Stomach (tissue), 9 donors: ENCODE measurements around the gene CHDH. TPM values are rescaled to one million over a fixed set of nuclear protein-coding genes. Genes with fewer than 3 reads are reported as not detected.

Source experiments
- DNase-seq, 2 donors: peaks; one replicate each; pipeline versions ENCODE4 v3.0.0 to v3.0.0-alpha.2; 2013 to 2019
- H3K27ac ChIP-seq, 5 donors: fragments of 200-600 bp in 4 of 5; sonication (generic) in 4 of 5; one replicate each; pipeline ENCODE4 v1.5.1; 2013 to 2019; ENCODE audit warnings: mild to moderate bottlenecking in 1 of 5, moderate library complexity in 1 of 5
- H3K27me3 ChIP-seq, 3 donors: fragments of 200-600 bp; sonication (generic); one replicate each; pipeline ENCODE4 v1.5.1; 2017 to 2019; ENCODE audit warnings: mixed run types in 1 of 3
- H3K36me3 ChIP-seq, 4 donors: fragments of 200-600 bp; sonication (generic); 1 replicate in 3 of 4; 2 replicates in 1 of 4; pipeline ENCODE4 v1.5.1; 2016 to 2019
- H3K4me1 ChIP-seq, 4 donors: fragments of 200-600 bp; sonication (generic); one replicate each; pipeline ENCODE4 v1.5.1; 2016 to 2019
- H3K4me3 ChIP-seq, 4 donors: fragments of 200-600 bp; sonication (generic) in 3 of 4; one replicate each; pipeline ENCODE4 v1.5.1; 2016 to 2019; ENCODE audit warnings: mild to moderate bottlenecking in 1 of 4
- H3K9me3 ChIP-seq, 4 donors: fragments of 200-600 bp; sonication (generic); one replicate each; pipeline ENCODE4 v1.5.1; 2016 to 2019
- EP300 ChIP-seq: sonication (generic); formaldehyde crosslinking; IDR thresholded peaks from one replicate; pipeline ENCODE4 v1.6.1; 2017; ENCODE audit warnings: antibody characterized with exemption
- POLR2A ChIP-seq, 4 donors: fragments of 450-650 bp; IDR thresholded peaks; one replicate each; pipeline ENCODE4 v1.6.1; 2016; ENCODE audit warnings: antibody characterized with exemption in 4 of 4, control low read depth in 2 of 4, mild to moderate bottlenecking in 1 of 4, moderate library complexity in 1 of 4
- POLR2AphosphoS5 ChIP-seq, 3 donors: sonication (generic); formaldehyde crosslinking; IDR thresholded peaks; one replicate each; pipeline ENCODE4 v1.6.1; 2016; ENCODE audit warnings: antibody characterized with exemption in 3 of 3
- WGBS, 5 donors: extraction: QIAGEN DNeasy Blood & Tissue Kit in 3 of 5; methylation state at CpG; one replicate each; pipeline versions ENCODE4 v1.1.5 to v1.1.7; 2013 to 2018; 5-methylcytosine and 5-hydroxymethylcytosine counted together
- intact Hi-C: fragments of 100-400 bp; cut with DNase I; formaldehyde crosslinking; loops from one replicate; pipeline ENCODE4 v1.15.1; 2023; ENCODE audit warnings: low total_unique reads
- polyA plus RNA-seq, 3 donors: library from polyadenylated mRNA; stranded (reverse); fragments of 200-250 nt; gene quantifications; one replicate each; pipeline ENCODE4 v1.2.3, GENCODE V29; 2013
- total RNA-seq, 5 donors: library from RNA; depleted of rRNA; stranded (reverse); fragments of >200 nt; gene quantifications; one replicate each; pipeline versions ENCODE4 v1.1.0 to v1.2.3, GENCODE V29; 2014 to 2016
- TF ChIP-seq, protein P1 (sequence below), 7 experiments: fragments of 450-650 bp in 4 of 7; fragments of 200-600 bp in 3 of 7; sonication (generic) in 3 of 7; IDR thresholded peaks; one replicate each; pipeline ENCODE4 v1.5.1; 2016 to 2019; ENCODE audit warnings: antibody characterized with exemption in 7 of 7, control low read depth in 2 of 7, mild to moderate bottlenecking in 1 of 7
- donor health status: healthy with polysubstance abuse.
- donor health status: Bipolar disorder and iron deficiency.
- donor health status: healthy.

CHDH gene
- total and polyA plus RNA-seq, 8 donors: 1.7 to 385 (median 8.4) TPM

DNA sequence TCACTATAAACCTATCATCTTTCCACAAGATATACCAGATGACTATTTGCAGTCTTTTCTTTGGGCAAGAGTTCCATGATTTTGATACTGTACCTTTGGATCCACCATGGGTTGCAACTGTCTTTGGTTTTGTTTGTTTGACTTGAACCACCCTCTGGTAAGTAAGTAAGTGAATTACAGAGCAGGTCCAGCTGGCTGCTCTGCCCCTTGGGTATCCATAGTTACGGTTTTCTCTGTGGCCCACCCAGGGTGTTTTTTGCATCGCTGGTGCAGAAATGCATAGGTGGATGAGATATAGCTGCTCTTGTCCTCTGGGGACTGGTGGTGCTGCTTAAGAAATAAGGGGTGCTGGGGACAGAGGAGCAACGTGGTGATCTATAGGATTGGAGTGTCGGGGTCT lies 33.8 kb downstream of the CHDH start:
- no peak overlapping the region for H3K27ac ChIP-seq
- H3K9me3 ChIP-seq: no peaks in the 10 kb centered on the region
- no peaks in the 10 kb centered on the region for H3K27me3 ChIP-seq
- WGBS, 5 donors: 66 to 84% (median 71%) methylated on average over 4 of the region's 4 CpGs
- no peak for TF ChIP-seq EP300
- intact Hi-C loops: no loop called here
- H3K36me3 ChIP-seq: peaks cover 0 to 23% (median 16%) of the 10 kb centered on the region in 4 donors
- H3K4me1 ChIP-seq: no peaks in the 10 kb centered on the region
- DNase-seq: no peak
- no peak overlapping the region for H3K4me3 ChIP-seq

DNA sequence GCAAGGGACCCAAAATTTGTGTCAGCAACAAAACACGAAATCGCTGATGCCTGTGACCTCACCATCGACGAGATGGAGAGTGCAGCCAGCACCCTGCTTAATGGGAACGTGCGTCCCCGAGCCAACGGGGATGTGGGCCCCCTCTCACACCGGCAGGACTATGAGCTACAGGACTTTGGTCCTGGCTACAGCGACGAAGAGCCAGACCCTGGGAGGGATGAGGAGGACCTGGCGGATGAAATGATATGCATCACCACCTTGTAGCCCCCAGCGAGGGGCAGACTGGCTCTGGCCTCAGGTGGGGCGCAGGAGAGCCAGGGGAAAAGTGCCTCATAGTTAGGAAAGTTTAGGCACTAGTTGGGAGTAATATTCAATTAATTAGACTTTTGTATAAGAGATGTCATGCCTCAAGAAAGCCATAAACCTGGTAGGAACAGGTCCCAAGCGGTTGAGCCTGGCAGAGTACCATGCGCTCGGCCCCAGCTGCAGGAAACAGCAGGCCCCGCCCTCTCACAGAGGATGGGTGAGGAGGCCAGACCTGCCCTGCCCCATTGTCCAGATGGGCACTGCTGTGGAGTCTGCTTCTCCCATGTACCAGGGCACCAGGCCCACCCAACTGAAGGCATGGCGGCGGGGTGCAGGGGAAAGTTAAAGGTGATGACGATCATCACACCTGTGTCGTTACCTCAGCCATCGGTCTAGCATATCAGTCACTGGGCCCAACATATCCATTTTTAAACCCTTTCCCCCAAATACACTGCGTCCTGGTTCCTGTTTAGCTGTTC lies 34.9 kb downstream of the CHDH start:
- TF ChIP-seq, protein P1, sequence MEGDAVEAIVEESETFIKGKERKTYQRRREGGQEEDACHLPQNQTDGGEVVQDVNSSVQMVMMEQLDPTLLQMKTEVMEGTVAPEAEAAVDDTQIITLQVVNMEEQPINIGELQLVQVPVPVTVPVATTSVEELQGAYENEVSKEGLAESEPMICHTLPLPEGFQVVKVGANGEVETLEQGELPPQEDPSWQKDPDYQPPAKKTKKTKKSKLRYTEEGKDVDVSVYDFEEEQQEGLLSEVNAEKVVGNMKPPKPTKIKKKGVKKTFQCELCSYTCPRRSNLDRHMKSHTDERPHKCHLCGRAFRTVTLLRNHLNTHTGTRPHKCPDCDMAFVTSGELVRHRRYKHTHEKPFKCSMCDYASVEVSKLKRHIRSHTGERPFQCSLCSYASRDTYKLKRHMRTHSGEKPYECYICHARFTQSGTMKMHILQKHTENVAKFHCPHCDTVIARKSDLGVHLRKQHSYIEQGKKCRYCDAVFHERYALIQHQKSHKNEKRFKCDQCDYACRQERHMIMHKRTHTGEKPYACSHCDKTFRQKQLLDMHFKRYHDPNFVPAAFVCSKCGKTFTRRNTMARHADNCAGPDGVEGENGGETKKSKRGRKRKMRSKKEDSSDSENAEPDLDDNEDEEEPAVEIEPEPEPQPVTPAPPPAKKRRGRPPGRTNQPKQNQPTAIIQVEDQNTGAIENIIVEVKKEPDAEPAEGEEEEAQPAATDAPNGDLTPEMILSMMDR (IDR thresholded peaks at IDR 0.05): no peak
- TF ChIP-seq POLR2A (IDR thresholded peaks at IDR 0.05) (no peak), POLR2AphosphoS5 (IDR thresholded peaks at IDR 0.05) (no peak), EP300 (no peak)
- intact Hi-C loops: no loop called here
- H3K4me1 ChIP-seq: peaks cover 0 to 5% (median 0%) of the 10 kb centered on the region in 4 donors
- H3K36me3 ChIP-seq: peaks cover 0 to 14% (median 8%) of the 10 kb centered on the region in 4 donors
- H3K9me3 ChIP-seq: no peaks in the 10 kb centered on the region
- DNase-seq: peak in 1 of 2 donors; percentile 22
- H3K4me3 ChIP-seq: no peak overlapping the region
- H3K27ac ChIP-seq: no peak overlapping the region
- WGBS, 5 donors: 91 to 94% (median 91%) methylated on average over 24 of the region's 24 CpGs
- no peaks in the 10 kb centered on the region for H3K27me3 ChIP-seq

DNA sequence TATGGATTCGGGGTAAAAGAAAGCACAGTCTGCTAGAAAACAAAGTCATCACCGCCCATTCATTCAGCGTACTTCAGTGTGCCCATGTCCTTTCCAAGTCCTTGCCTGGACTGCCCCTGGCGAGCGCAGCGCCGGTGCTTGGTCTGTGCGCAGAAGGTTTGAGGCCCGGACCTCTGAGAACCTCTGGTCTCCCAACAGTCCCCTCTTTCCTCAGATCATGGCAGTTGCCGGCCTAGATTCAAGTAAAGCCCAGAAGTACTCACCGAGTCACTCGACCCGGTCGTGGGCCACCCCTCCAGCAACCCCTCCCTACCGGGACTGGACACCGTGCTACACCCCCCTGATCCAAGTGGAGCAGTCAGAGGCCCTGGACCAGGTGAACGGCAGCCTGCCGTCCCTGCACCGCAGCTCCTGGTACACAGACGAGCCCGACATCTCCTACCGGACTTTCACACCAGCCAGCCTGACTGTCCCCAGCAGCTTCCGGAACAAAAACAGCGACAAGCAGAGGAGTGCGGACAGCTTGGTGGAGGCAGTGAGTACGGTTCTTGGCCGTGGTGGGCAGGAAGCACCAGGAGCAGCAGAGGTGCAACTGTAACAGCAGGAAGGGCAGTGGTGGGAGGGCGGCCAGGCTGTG lies 36.3 kb downstream of the CHDH start:
- intact Hi-C loops: no loop called here
- 85 to 93% (median 88%) methylated on average over 22 to 28 of the region's 28 CpGs for WGBS, 5 donors
- no peak for DNase-seq
- Histone ChIP-seq H3K4me1 (peaks cover 0 to 7% (median 0%) of the 10 kb centered on the region in 4 donors), H3K9me3 (no peaks in the 10 kb centered on the region), H3K27me3 (no peaks in the 10 kb centered on the region), H3K27ac (no peak overlapping the region), H3K36me3 (peaks cover 0 to 2% (median under 1%) of the 10 kb centered on the region in 4 donors), H3K4me3 (no peak overlapping the region)
- TF ChIP-seq POLR2A (IDR thresholded peaks at IDR 0.05) (no peak), EP300 (no peak), POLR2AphosphoS5 (IDR thresholded peaks at IDR 0.05) (no peak)
- TF ChIP-seq, protein P1 (IDR thresholded peaks at IDR 0.05): no peak

DNA sequence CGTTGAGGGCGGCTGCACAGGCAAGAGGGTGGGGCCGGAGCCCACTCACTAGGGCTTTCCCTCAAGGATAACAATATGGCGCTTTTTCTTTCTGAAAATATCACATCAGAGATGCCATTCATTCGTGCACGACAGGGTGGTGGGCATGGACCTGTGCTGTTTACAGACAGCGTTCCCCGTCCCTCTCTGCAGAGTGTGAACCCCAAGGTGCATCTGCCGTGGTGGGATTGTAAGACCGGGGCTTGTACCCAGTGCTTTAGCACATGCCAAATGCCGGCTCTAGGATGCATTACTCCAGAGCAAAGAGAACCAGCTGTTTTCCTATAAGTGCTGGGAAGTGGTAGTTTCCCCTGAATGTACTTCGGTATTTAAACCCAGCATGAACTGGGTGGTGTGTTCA lies 37.0 kb downstream of the CHDH start:
- Histone ChIP-seq H3K27ac (no peak overlapping the region), H3K4me1 (peaks cover 0 to 7% (median 0%) of the 10 kb centered on the region in 4 donors), H3K9me3 (no peaks in the 10 kb centered on the region), H3K27me3 (no peaks in the 10 kb centered on the region), H3K4me3 (no peak overlapping the region), H3K36me3 (no peaks in the 10 kb centered on the region)
- DNase-seq: no peak
- intact Hi-C loops: no loop called here
- 78 to 84% (median 82%) methylated on average over 11 to 12 of the region's 12 CpGs for WGBS, 5 donors
- no peak for TF ChIP-seq POLR2A (IDR thresholded peaks at IDR 0.05)
- TF ChIP-seq, protein P1 (IDR thresholded peaks at IDR 0.05): no peak
- TF ChIP-seq EP300: no peak
- TF ChIP-seq POLR2AphosphoS5 (IDR thresholded peaks at IDR 0.05): no peak
